Measurements from ENCODE around the gene NHSL1.

GRCh38 chr6:138517635-138518034 lies 18.3 kb upstream of the NHSL1 start:
- no peak for TF ChIP-seq POLR2A (IDR thresholded peaks at IDR 0.05)
- TF ChIP-seq CTCF (IDR thresholded peaks at IDR 0.05), result peak; percentile 25 to 64 (median 50)
